Panc1 (cell line): ENCODE data around the gene LANCL1. TPM values are rescaled to one million over a fixed set of nuclear protein-coding genes. Genes with fewer than 3 reads are reported as not detected.

Experiments
- ATAC-seq: fragments of 200-7000 bp; cut with Tn5 transposase; 2 replicates; pipeline ENCODE4 v1.9.1; 2020; ENCODE audit warnings: mild to moderate bottlenecking, moderate library complexity
- BruUV-seq: library from RNA; stranded (reverse); fragments of 400-500 nt; replicated peaks from 2 replicates; lab custom pipeline; 2021; lab: Mats Ljungman, UMichigan
- CTCF ChIA-PET: fragments of 300-600 bp; sonication (Branson Sonifier 250); formaldehyde crosslinking; loops from one replicate; lab custom pipeline; 2022; ENCODE audit warnings: antibody characterized with exemption; lab: Charles Lee
- POLR2A ChIA-PET: fragments of 300-600 bp; sonication (Branson Sonifier 250); formaldehyde crosslinking; loops from one replicate; lab custom pipeline; 2022; ENCODE audit warnings: antibody characterized with exemption; lab: Charles Lee
- DNase-seq: peaks from one replicate; pipeline ENCODE4 v3.0.0-alpha.2; 2010; ENCODE audit warnings: low read depth, low spot score
- H3K27ac ChIP-seq: 2 replicates; pipeline ENCODE4 v1.5.1; 2011; ENCODE audit warnings: mild to moderate bottlenecking, low read length, inconsistent platforms
- H3K27me3 ChIP-seq: fragments of 200-500 bp; sonication (Bioruptor generic); 2 replicates; pipeline ENCODE4 v1.6.0; 2014; ENCODE audit warnings: low read length, inconsistent platforms; ENCODE audit not compliant: control insufficient read depth, insufficient read depth
- H3K36me3 ChIP-seq: fragments of 200-500 bp; sonication (Bioruptor generic); 2 replicates; pipeline ENCODE4 v1.5.1; 2014; ENCODE audit warnings: inconsistent platforms, mild to moderate bottlenecking, low read length, moderate library complexity; ENCODE audit not compliant: control insufficient read depth, insufficient read depth
- H3K4me1 ChIP-seq: 2 replicates; pipeline ENCODE4 v1.5.1; 2011; ENCODE audit warnings: inconsistent platforms, mild to moderate bottlenecking, low read length, moderate library complexity; ENCODE audit not compliant: control insufficient read depth, insufficient read depth
- H3K4me3 ChIP-seq, 2 experiments: 2 replicates each; pipeline ENCODE4 v1.5.1; 2011 to 2012; ENCODE audit warnings: low read depth in 2 of 2, low read length in 2 of 2, mild to moderate bottlenecking in 2 of 2, inconsistent platforms in 1 of 2, moderate library complexity in 1 of 2
- H3K9me3 ChIP-seq: fragments of 200-500 bp; sonication (Bioruptor generic); 2 replicates; pipeline ENCODE4 v1.5.1; 2014; ENCODE audit warnings: low read depth, mild to moderate bottlenecking, inconsistent platforms, low read length, moderate library complexity; ENCODE audit not compliant: control insufficient read depth, insufficient read depth
- POLR2AphosphoS5 ChIP-seq: IDR thresholded peaks from 2 replicates; pipeline ENCODE4 v1.6.1; 2012; ENCODE audit warnings: mild to moderate bottlenecking, low read depth, low read length, moderate library complexity
- REST ChIP-seq, 2 experiments: IDR thresholded peaks; 2 replicates each; pipeline ENCODE4 v1.6.1; 2011 to 2012; ENCODE audit warnings: low read depth in 2 of 2, control low read depth in 1 of 2, low read length in 1 of 2, mild to moderate bottlenecking in 1 of 2, moderate library complexity in 1 of 2; ENCODE audit not compliant: insufficient read depth in 1 of 2
- SIN3A ChIP-seq: IDR thresholded peaks from 2 replicates; pipeline ENCODE4 v1.6.1; 2012; ENCODE audit warnings: low read depth, mild to moderate bottlenecking, low read length, moderate library complexity, borderline replicate concordance; ENCODE audit not compliant: insufficient read depth
- TCF7L2 ChIP-seq: IDR thresholded peaks from 2 replicates; pipeline ENCODE4 v1.6.1; 2011; ENCODE audit warnings: mild to moderate bottlenecking, low read depth, low read length, inconsistent platforms
- in situ Hi-C: cut with HindIII; loops from 2 replicates; pipeline ENCODE4 v1.10.0; 2016; ENCODE audit warnings: low sequenced_read_pairs, low pct_unique_long_range_greater_than_20kb
- intact Hi-C: fragments of 100-400 bp; cut with micrococcal nuclease; formaldehyde crosslinking; loops from one replicate; pipeline ENCODE4 v1.10.0; 2022; ENCODE audit not compliant: unreplicated experiment
- total RNA-seq: library from RNA; stranded (reverse); gene quantifications from one replicate; pipeline ENCODE4 v1.2.1, GENCODE V29; 2021; ENCODE audit not compliant: unreplicated experiment
- TF ChIP-seq, protein P1 (sequence below): fragments of 450-650 bp; IDR thresholded peaks from 2 replicates; pipeline ENCODE4 v1.5.1; 2017; ENCODE audit warnings: mild to moderate bottlenecking

Gene LANCL1
- total RNA-seq, 1 experiment from 2014 or later = 42.8 TPM

DNA sequence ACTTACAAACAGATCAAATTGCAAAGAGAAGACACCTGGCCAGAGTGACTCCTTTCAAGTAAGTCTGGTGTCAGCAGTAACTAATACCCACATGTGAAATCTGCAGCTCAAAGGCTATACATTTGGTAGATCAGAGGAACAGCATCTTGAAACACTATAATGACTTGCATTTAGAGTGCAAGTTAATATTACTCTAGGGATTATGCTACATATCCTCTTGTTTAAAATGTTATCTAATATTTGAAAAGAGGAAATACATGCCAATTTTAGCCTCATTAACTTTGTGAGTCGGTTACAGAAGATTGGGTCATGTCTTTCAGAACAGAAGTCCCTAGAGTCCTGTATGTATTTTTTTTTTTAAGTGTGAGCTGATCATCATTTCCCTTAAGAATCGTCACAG, 15.2 kb downstream of the LANCL1 start:
- no peaks in the 10 kb centered on the region for H3K27me3 ChIP-seq
- no peak overlapping the region for H3K27ac ChIP-seq
- no peaks in the 10 kb centered on the region for H3K9me3 ChIP-seq
- DNase-seq = no peak
- in situ Hi-C loops (no loop called here), intact Hi-C loops (no loop called here)
- TF ChIP-seq, protein P1, sequence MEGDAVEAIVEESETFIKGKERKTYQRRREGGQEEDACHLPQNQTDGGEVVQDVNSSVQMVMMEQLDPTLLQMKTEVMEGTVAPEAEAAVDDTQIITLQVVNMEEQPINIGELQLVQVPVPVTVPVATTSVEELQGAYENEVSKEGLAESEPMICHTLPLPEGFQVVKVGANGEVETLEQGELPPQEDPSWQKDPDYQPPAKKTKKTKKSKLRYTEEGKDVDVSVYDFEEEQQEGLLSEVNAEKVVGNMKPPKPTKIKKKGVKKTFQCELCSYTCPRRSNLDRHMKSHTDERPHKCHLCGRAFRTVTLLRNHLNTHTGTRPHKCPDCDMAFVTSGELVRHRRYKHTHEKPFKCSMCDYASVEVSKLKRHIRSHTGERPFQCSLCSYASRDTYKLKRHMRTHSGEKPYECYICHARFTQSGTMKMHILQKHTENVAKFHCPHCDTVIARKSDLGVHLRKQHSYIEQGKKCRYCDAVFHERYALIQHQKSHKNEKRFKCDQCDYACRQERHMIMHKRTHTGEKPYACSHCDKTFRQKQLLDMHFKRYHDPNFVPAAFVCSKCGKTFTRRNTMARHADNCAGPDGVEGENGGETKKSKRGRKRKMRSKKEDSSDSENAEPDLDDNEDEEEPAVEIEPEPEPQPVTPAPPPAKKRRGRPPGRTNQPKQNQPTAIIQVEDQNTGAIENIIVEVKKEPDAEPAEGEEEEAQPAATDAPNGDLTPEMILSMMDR = no peak
- TF ChIP-seq REST (IDR thresholded peaks at IDR 0.05; ENCODE audit: insufficient read depth in 1 of 2, low read depth in 2 of 2, low read length in 1 of 2) (no peak), TCF7L2 (no peak), POLR2AphosphoS5 (no peak), SIN3A (no peak)
- BruUV-seq = no TSS peak
- no peak for ATAC-seq
- peaks cover 4% of the 10 kb centered on the region; the same call in 1 of the 2 replicates for H3K36me3 ChIP-seq
- H3K4me3 ChIP-seq = no peak overlapping the region
- POLR2A ChIA-PET = no interaction called here
- CTCF ChIA-PET = no interaction called here
- H3K4me1 ChIP-seq = no peaks in the 10 kb centered on the region

GRCh38 chr2:210460322-210461227, 16.0 kb downstream of the LANCL1 start:
- Histone ChIP-seq H3K27me3 (no peaks in the 10 kb centered on the region), H3K9me3 (no peaks in the 10 kb centered on the region), H3K4me1 (no peaks in the 10 kb centered on the region), H3K36me3 (peaks cover 4% of the 10 kb centered on the region; the same call in 1 of the 2 replicates), H3K27ac (no peak overlapping the region), H3K4me3 (no peak overlapping the region)
- ATAC-seq (no peak), DNase-seq (no peak)
- TF ChIP-seq REST (IDR thresholded peaks at IDR 0.05; ENCODE audit: insufficient read depth in 1 of 2, low read depth in 2 of 2, low read length in 1 of 2) (no peak), SIN3A (no peak), TCF7L2 (no peak), POLR2AphosphoS5 (no peak)
- TF ChIP-seq, protein P1 = no peak
- POLR2A ChIA-PET = no interaction called here
- CTCF ChIA-PET = no interaction called here
- no TSS peak for BruUV-seq
- intact Hi-C loops (no loop called here), in situ Hi-C loops (no loop called here)
